ENCODE results near the gene KRT17. TPM values are rescaled to one million over a fixed set of nuclear protein-coding genes. Genes with fewer than 3 reads are reported as not detected.

The KRT17 gene
- total and polyA plus RNA-seq, 2 donors (not counting 1 experiment from before 2014, with no cell fraction given) = 0.50 to 0.89 TPM

GRCh38 chr17:41636652-41637051, 12.3 kb upstream of the KRT17 start:
- no peaks in the 10 kb centered on the region for H3K79me2 ChIP-seq (ENCODE audit: control insufficient read depth, insufficient read depth, low read length)
- H3K4me1 ChIP-seq (ENCODE audit: control insufficient read depth, extremely low read depth, insufficient read depth, low read length) = no peaks in the 10 kb centered on the region
- H3K36me3 ChIP-seq (ENCODE audit: control insufficient read depth, insufficient read depth, low read length) = no peaks in the 10 kb centered on the region
- no peak overlapping the region for H2AFZ ChIP-seq (ENCODE audit: low read length)
- no peak overlapping the region for H3K27ac ChIP-seq (ENCODE audit: insufficient read depth, low read length)
- DNase-seq (ENCODE audit: low read depth in 2 of 2) = no peak
- TF ChIP-seq CTCF (conservative IDR thresholded peaks at IDR 0.05 in 1 of 2, IDR thresholded peaks at IDR 0.05 in 1 of 2; ENCODE audit: low read depth in 1 of 2, low read length in 2 of 2) (no peak), EZH2 (IDR thresholded peaks at IDR 0.05; ENCODE audit: low read length, missing control alignments) (no peak)
- no peaks in the 10 kb centered on the region for H3K9me3 ChIP-seq (ENCODE audit: control insufficient read depth, insufficient read depth, low read depth, low read length)
- no peaks in the 10 kb centered on the region for H4K20me1 ChIP-seq (ENCODE audit: control insufficient read depth, extremely low read depth, insufficient read depth, low read length)
- peaks cover 4% of the 10 kb centered on the region for H3K27me3 ChIP-seq (ENCODE audit: control insufficient read depth, insufficient read depth, low read length)
- no peak overlapping the region for H3K4me2 ChIP-seq (ENCODE audit: extremely low read depth, insufficient read depth, low read length)
- H3K4me3 ChIP-seq (replicated peaks in 1 of 4; ENCODE audit: control extremely low read depth in 1 of 4, insufficient read depth in 1 of 4, low read depth in 3 of 4, low read length in 4 of 4) = no peak overlapping the region
- H3K9ac ChIP-seq (ENCODE audit: insufficient read depth, low read length) = no peak overlapping the region

- Histone ChIP-seq H3K9ac (ENCODE audit: insufficient read depth, low read length) (no peak overlapping the region), H3K79me2 (ENCODE audit: control insufficient read depth, insufficient read depth, low read length) (no peaks in the 10 kb centered on the region), H3K27me3 (ENCODE audit: control insufficient read depth, insufficient read depth, low read length) (peaks cover 4% of the 10 kb centered on the region), H3K27ac (ENCODE audit: insufficient read depth, low read length) (no peak overlapping the region), H4K20me1 (ENCODE audit: control insufficient read depth, extremely low read depth, insufficient read depth, low read length) (no peaks in the 10 kb centered on the region), H2AFZ (ENCODE audit: low read length) (peak overlapping the region; percentile 73), H3K36me3 (ENCODE audit: control insufficient read depth, insufficient read depth, low read length) (no peaks in the 10 kb centered on the region), H3K4me3 (replicated peaks in 1 of 4; ENCODE audit: control extremely low read depth in 1 of 4, insufficient read depth in 1 of 4, low read depth in 3 of 4, low read length in 4 of 4) (no peak overlapping the region), H3K4me2 (ENCODE audit: extremely low read depth, insufficient read depth, low read length) (peak overlapping the region; percentile 25), H3K4me1 (ENCODE audit: control insufficient read depth, extremely low read depth, insufficient read depth, low read length) (no peaks in the 10 kb centered on the region), H3K9me3 (ENCODE audit: control insufficient read depth, insufficient read depth, low read depth, low read length) (no peaks in the 10 kb centered on the region)
- TF ChIP-seq CTCF (conservative IDR thresholded peaks at IDR 0.05 in 1 of 2, IDR thresholded peaks at IDR 0.05 in 1 of 2; ENCODE audit: low read depth in 1 of 2, low read length in 2 of 2) (no peak), EZH2 (IDR thresholded peaks at IDR 0.05; ENCODE audit: low read length, missing control alignments) (no peak)
- DNase-seq (ENCODE audit: low read depth in 2 of 2) = no peak
Observed at GRCh38 chr17:41635121-41636097, 11.0 kb upstream of the KRT17 start.

- H3K4me3 ChIP-seq (replicated peaks in 1 of 4; ENCODE audit: control extremely low read depth in 1 of 4, insufficient read depth in 1 of 4, low read depth in 3 of 4, low read length in 4 of 4) = no peak overlapping the region
- H3K79me2 ChIP-seq (ENCODE audit: control insufficient read depth, insufficient read depth, low read length) = no peaks in the 10 kb centered on the region
- TF ChIP-seq EZH2 (IDR thresholded peaks at IDR 0.05; ENCODE audit: low read length, missing control alignments) (no peak), CTCF (conservative IDR thresholded peaks at IDR 0.05 in 1 of 2, IDR thresholded peaks at IDR 0.05 in 1 of 2; ENCODE audit: low read depth in 1 of 2, low read length in 2 of 2) (no peak)
- H4K20me1 ChIP-seq (ENCODE audit: control insufficient read depth, extremely low read depth, insufficient read depth, low read length) = no peaks in the 10 kb centered on the region
- no peak overlapping the region for H3K27ac ChIP-seq (ENCODE audit: insufficient read depth, low read length)
- no peaks in the 10 kb centered on the region for H3K4me1 ChIP-seq (ENCODE audit: control insufficient read depth, extremely low read depth, insufficient read depth, low read length)
- H3K27me3 ChIP-seq (ENCODE audit: control insufficient read depth, insufficient read depth, low read length) = peaks cover 4% of the 10 kb centered on the region
- DNase-seq (ENCODE audit: low read depth in 2 of 2) = no peak
- no peaks in the 10 kb centered on the region for H3K36me3 ChIP-seq (ENCODE audit: control insufficient read depth, insufficient read depth, low read length)
- H3K9me3 ChIP-seq (ENCODE audit: control insufficient read depth, insufficient read depth, low read depth, low read length) = no peaks in the 10 kb centered on the region
- H2AFZ ChIP-seq (ENCODE audit: low read length) = peak overlapping the region; percentile 73
- no peak overlapping the region for H3K9ac ChIP-seq (ENCODE audit: insufficient read depth, low read length)
- H3K4me2 ChIP-seq (ENCODE audit: extremely low read depth, insufficient read depth, low read length) = no peak overlapping the region
Observed at GRCh38 chr17:41634639-41635038, 10.3 kb upstream of the KRT17 start.
